ENCODE results near the gene AMFR. TPM values are rescaled to one million over a fixed set of nuclear protein-coding genes. Genes with fewer than 3 reads are reported as not detected.
A peak's percentile ranks its signal among the peaks of the same experiment; 100 is the strongest.

The AMFR gene
- 73.0 TPM for total RNA-seq (2013)
- polyA plus RNA-seq, result 10 to 100 TPM; 28.3 to 68.1 (median 48.9) TPM
- polyA minus RNA-seq, result 61.8 and 62.9 TPM in 2 replicates
- 36.5 to 139 (median 109) reads per million in 11 experiments for total RNA-seq

- Mint-ChIP-seq H3K27me3 (ENCODE audit: low read depth in 3 of 3) (peaks cover 0 to 4% (median 0%) of the 10 kb centered on the region in 3 donors), H3K27ac (peak within 1 kb of the TSS; percentile 72 to 92 (median 82)), H3K4me1 (peaks cover 41% of the 10 kb centered on the region), H3K4me3 (peak within 1 kb of the TSS; percentile 98 to 99), H3K9me3 (no peaks in the 10 kb centered on the region), H3K36me3 (peaks cover 5 to 14% of the 10 kb centered on the region in 2 donors)
- WGBS (ENCODE audit: insufficient coverage), result under 1% methylated on average over 57 of the region's 57 CpGs
- Histone ChIP-seq H4K20me1 (ENCODE audit: insufficient read depth, low read length) (peaks cover 29% of the 10 kb centered on the region), H3K79me2 (ENCODE audit: insufficient read depth, low read length) (peaks cover 44% of the 10 kb centered on the region), H3K4me1 (ENCODE audit: control insufficient read depth in 1 of 2, insufficient read depth in 2 of 2, low read length in 2 of 2) (peaks cover 31 to 45% of the 10 kb centered on the region in 2 donors), H3K9ac (ENCODE audit: insufficient read depth, low read length, poor library complexity, severe bottlenecking) (peak within 1 kb of the TSS; percentile 88), H3K4me2 (replicated peaks; ENCODE audit: extremely low read depth, low read length, poor library complexity, severe bottlenecking) (peak within 1 kb of the TSS; percentile 84), H2AFZ (ENCODE audit: insufficient read depth, low read depth, low read length, poor library complexity, severe bottlenecking) (peak within 1 kb of the TSS; percentile 86), H3K4me3 (replicated peaks in 1 of 3; ENCODE audit: low read depth in 2 of 3, low read length in 3 of 3) (peak within 1 kb of the TSS; percentile 46 to 97 (median 86)), H3K27ac (ENCODE audit: low read depth in 1 of 2, low read length in 2 of 2) (peak within 1 kb of the TSS; percentile 5 to 60), H3K9me3 (replicated peaks in 1 of 2; ENCODE audit: control insufficient read depth in 1 of 2, insufficient read depth in 1 of 2, low read length in 2 of 2) (no peaks in the 10 kb centered on the region), H3K27me3 (ENCODE audit: control insufficient read depth in 2 of 2, insufficient read depth in 2 of 2, low read length in 2 of 2) (no peaks in the 10 kb centered on the region), H3K36me3 (replicated peaks in 1 of 2; ENCODE audit: control insufficient read depth in 1 of 2, insufficient read depth in 2 of 2, low read length in 2 of 2) (peaks cover 5 to 8% of the 10 kb centered on the region in 2 donors)
- TF ChIP-seq CTCF (IDR thresholded peaks at IDR 0.05), result peak; percentile 40
- intact Hi-C loops (cut with micrococcal nuclease), result no loop called here
- peak; percentile 66 to 77 (median 75) for DNase-seq
Measured at GRCh38 chr16:56425439-56425832, at the start of gene AMFR. Gene AMFR (minus strand): TSS chr16:56425545. CDS start chr16:56425327, 218 bp downstream.

GRCh38 chr16:56470666-56471065 is 45.3 kb upstream of the AMFR start:
- Histone ChIP-seq H3K9me3 (replicated peaks in 1 of 2; ENCODE audit: control insufficient read depth in 1 of 2, insufficient read depth in 1 of 2, low read length in 2 of 2) (no peaks in the 10 kb centered on the region), H3K4me2 (replicated peaks; ENCODE audit: extremely low read depth, low read length, poor library complexity, severe bottlenecking) (no peak overlapping the region), H3K4me3 (replicated peaks in 1 of 3; ENCODE audit: low read depth in 2 of 3, low read length in 3 of 3) (no peak overlapping the region), H3K27ac (ENCODE audit: low read depth in 1 of 2, low read length in 2 of 2) (no peak overlapping the region), H3K4me1 (ENCODE audit: control insufficient read depth in 1 of 2, insufficient read depth in 2 of 2, low read length in 2 of 2) (no peaks in the 10 kb centered on the region), H4K20me1 (ENCODE audit: insufficient read depth, low read length) (no peaks in the 10 kb centered on the region), H3K79me2 (ENCODE audit: insufficient read depth, low read length) (no peaks in the 10 kb centered on the region), H2AFZ (ENCODE audit: insufficient read depth, low read depth, low read length, poor library complexity, severe bottlenecking) (no peak overlapping the region), H3K36me3 (replicated peaks in 1 of 2; ENCODE audit: control insufficient read depth in 1 of 2, insufficient read depth in 2 of 2, low read length in 2 of 2) (peaks cover 88 to 100% of the 10 kb centered on the region in 2 donors), H3K9ac (ENCODE audit: insufficient read depth, low read length, poor library complexity, severe bottlenecking) (no peak overlapping the region), H3K27me3 (ENCODE audit: control insufficient read depth in 2 of 2, insufficient read depth in 2 of 2, low read length in 2 of 2) (no peaks in the 10 kb centered on the region)
- DNase-seq, result no peak
- TF ChIP-seq CTCF (IDR thresholded peaks at IDR 0.05), result no peak
- WGBS (ENCODE audit: insufficient coverage), result no CpG with 5 or more reads among the region's 1 CpG
- H3K36me3 Mint-ChIP-seq, result peaks cover 84 to 99% of the 10 kb centered on the region in 2 donors
- no peaks in the 10 kb centered on the region for H3K27me3 Mint-ChIP-seq (ENCODE audit: low read depth in 3 of 3)
- no peak overlapping the region for H3K4me3 Mint-ChIP-seq
- H3K27ac Mint-ChIP-seq, result no peak overlapping the region
- intact Hi-C loops (cut with micrococcal nuclease), result no loop called here
- no peaks in the 10 kb centered on the region for H3K9me3 Mint-ChIP-seq
- no peaks in the 10 kb centered on the region for H3K4me1 Mint-ChIP-seq
